ENCODE results near the gene PAGR1.
"Not testable (repeated sequence)": the region's sequence is repeated elsewhere in the genome, so short reads cannot be mapped to it uniquely, and the experiment has no call there.

The PAGR1 gene

GRCh38 chr16:29863669-29863984, 47.7 kb downstream of the PAGR1 start:
- H3K4me1 ChIP-seq (ENCODE audit: low read depth, poor library complexity, severe bottlenecking): peaks cover 17% of the 10 kb centered on the region
- TF ChIP-seq CTCF (conservative IDR thresholded peaks at IDR 0.05; ENCODE audit: low read depth, low read length): no peak; the same call in 1 of the 2 replicates
- peak overlapping the region; percentile 99 for H3K4me2 ChIP-seq
- no peaks in the 10 kb centered on the region for H4K20me1 ChIP-seq (ENCODE audit: insufficient read depth)
- peaks cover 4% of the 10 kb centered on the region; the same call in 1 of the 2 replicates for H3K36me3 ChIP-seq (ENCODE audit: insufficient read depth)
- peak overlapping the region; percentile 85 for H2AFZ ChIP-seq (ENCODE audit: low read depth)
- H3K4me3 ChIP-seq (IDR thresholded peaks at IDR 0.05; ENCODE audit: insufficient read depth, low read depth, low read length): no peak overlapping the region
- H3K79me2 ChIP-seq (ENCODE audit: insufficient read depth, low read depth): peaks cover 13% of the 10 kb centered on the region; the same call in 1 of the 2 replicates
- H3K27me3 ChIP-seq (ENCODE audit: insufficient read depth, low read depth): no peaks in the 10 kb centered on the region; the same call in 1 of the 2 replicates
- peak overlapping the region; percentile 85; the same call in 1 of the 2 replicates for H3K9ac ChIP-seq
- no peak overlapping the region for H3K27ac ChIP-seq

- Histone ChIP-seq H3K4me3 (IDR thresholded peaks at IDR 0.05; ENCODE audit: insufficient read depth, low read depth, low read length) (no peak overlapping the region), H3K36me3 (ENCODE audit: insufficient read depth) (peaks cover 4% of the 10 kb centered on the region; the same call in 1 of the 2 replicates), H3K27me3 (ENCODE audit: insufficient read depth, low read depth) (no peaks in the 10 kb centered on the region; the same call in 1 of the 2 replicates), H3K4me1 (ENCODE audit: low read depth, poor library complexity, severe bottlenecking) (peaks cover 17% of the 10 kb centered on the region), H3K9ac (no peak overlapping the region), H2AFZ (ENCODE audit: low read depth) (0 out of 2 replicates have a peak overlapping the region, but pooled peaks have one; percentile 85), H3K27ac (no peak overlapping the region), H4K20me1 (ENCODE audit: insufficient read depth) (no peaks in the 10 kb centered on the region), H3K79me2 (ENCODE audit: insufficient read depth, low read depth) (peaks cover 13% of the 10 kb centered on the region; the same call in 1 of the 2 replicates), H3K4me2 (no peak overlapping the region)
- no peak for TF ChIP-seq CTCF (conservative IDR thresholded peaks at IDR 0.05; ENCODE audit: low read depth, low read length)
These were observed 48.3 kb downstream of the PAGR1 start for GRCh38 chr16:29864205-29864604.

GRCh38 chr16:29868396-29869009, 52.6 kb downstream of the PAGR1 start:
- Histone ChIP-seq H3K4me2 (no peak overlapping the region), H3K79me2 (ENCODE audit: insufficient read depth, low read depth) (no peaks in the 10 kb centered on the region), H3K4me3 (IDR thresholded peaks at IDR 0.05; ENCODE audit: insufficient read depth, low read depth, low read length) (no peak overlapping the region), H2AFZ (ENCODE audit: low read depth) (no peak overlapping the region), H3K4me1 (ENCODE audit: low read depth, poor library complexity, severe bottlenecking) (peaks cover 5% of the 10 kb centered on the region), H3K27ac (no peak overlapping the region), H4K20me1 (ENCODE audit: insufficient read depth) (no peaks in the 10 kb centered on the region), H3K27me3 (ENCODE audit: insufficient read depth, low read depth) (no peaks in the 10 kb centered on the region; the same call in 1 of the 2 replicates), H3K9ac (no peak overlapping the region), H3K36me3 (ENCODE audit: insufficient read depth) (no peaks in the 10 kb centered on the region)
- TF ChIP-seq CTCF (conservative IDR thresholded peaks at IDR 0.05; ENCODE audit: low read depth, low read length): no peak

- not testable (repeated sequence) for H2AFZ ChIP-seq (ENCODE audit: low read depth); H3K4me1 ChIP-seq (ENCODE audit: low read depth, poor library complexity, severe bottlenecking); H3K27ac ChIP-seq; H3K36me3 ChIP-seq (ENCODE audit: insufficient read depth); H3K27me3 ChIP-seq (ENCODE audit: insufficient read depth, low read depth); H3K4me2 ChIP-seq; H3K79me2 ChIP-seq (ENCODE audit: insufficient read depth, low read depth); H4K20me1 ChIP-seq (ENCODE audit: insufficient read depth); H3K9ac ChIP-seq; H3K4me3 ChIP-seq (IDR thresholded peaks at IDR 0.05; ENCODE audit: insufficient read depth, low read depth, low read length)
These were observed 53.1 kb downstream of the PAGR1 start for GRCh38 chr16:29869067-29869466.
